ENCODE measurements around the gene KCNN2.

Gene KCNN2

DNA sequence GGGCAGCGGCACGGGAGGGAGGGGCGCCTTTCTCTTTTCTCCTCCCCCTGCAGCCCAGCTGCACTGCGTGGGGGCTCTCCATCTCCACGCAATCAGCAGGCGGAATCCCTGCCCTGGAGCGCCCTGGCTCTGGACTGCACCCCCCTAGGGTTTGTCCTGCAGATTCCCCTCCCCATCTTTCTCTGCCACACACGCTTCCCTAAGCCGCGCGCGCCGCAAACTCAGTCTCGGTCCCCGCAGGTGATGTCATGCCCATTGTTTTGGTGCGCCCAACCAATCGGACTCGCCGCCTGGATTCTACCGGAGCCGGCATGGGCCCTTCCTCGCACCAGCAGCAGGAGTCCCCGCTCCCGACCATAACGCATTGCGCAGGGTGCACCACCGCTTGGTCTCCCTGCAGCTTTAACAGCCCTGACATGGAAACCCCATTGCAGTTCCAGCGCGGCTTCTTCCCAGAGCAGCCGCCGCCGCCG lies at the start of gene KCNN2:
Gene KCNN2, plus strand, starts transcription at position 347 of the 473 bp plus-strand sequence. Its CDS starts 70 bp downstream, at position 417.
- DNase-seq, result no peak

DNA sequence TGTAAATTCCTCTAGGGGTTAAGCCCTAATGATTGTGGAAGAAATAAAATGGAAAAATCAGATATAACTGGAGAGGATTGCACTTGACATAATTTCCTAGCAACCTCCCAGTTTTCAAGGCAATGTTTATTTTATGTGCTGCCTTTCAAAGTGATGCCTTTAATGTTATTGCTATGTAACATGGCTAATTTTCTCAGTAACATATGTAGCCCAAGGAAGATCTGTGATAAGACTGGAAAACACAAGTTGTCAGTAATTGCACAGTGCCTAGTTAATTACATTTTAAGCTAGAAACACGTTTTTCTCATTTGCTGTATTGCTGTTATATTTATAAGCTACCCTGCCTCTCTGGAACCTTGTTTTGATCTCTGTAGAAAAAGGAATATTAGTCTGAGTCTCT lies 49.2 kb upstream of the KCNN2 start:
- no peak for DNase-seq

DNA sequence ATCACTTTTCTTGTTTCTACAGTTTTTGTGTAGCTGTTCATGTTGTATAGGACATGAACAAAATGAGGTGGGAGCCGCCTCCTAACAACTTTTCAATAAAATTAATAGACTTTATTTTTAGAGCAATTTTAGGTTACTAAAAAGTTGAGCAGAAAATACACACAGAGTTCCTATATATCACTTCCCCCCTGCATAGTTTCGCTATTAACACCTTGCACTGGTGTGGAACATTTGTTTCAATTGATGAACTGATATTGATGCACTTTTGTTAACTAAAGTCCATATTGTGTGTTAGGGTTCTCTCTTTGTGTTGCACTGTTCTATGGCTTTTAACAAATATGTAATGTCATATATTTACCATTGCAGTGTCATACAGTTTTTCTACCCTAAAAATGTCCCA lies 47.8 kb upstream of the KCNN2 start:
- DNase-seq, result no peak

DNA sequence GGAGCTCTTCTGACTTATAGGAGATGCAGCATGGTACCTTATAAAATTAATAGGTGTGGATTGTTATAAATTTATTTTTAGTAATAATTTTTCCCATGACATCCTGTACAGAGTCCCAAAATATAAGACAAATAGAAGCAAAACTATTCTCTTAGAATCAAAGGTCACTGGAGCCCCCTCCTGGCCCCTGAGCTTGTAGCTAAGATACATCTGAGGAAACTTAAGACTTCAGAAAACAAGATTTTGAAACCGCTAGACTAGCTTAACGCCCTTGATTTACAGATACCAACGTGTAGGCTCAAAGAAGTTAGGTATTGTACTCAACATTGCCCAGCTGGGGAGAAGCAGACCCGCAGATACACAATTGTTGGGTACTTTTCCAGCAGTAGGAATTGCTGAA lies 45.7 kb upstream of the KCNN2 start:
- DNase-seq, result no peak

DNA sequence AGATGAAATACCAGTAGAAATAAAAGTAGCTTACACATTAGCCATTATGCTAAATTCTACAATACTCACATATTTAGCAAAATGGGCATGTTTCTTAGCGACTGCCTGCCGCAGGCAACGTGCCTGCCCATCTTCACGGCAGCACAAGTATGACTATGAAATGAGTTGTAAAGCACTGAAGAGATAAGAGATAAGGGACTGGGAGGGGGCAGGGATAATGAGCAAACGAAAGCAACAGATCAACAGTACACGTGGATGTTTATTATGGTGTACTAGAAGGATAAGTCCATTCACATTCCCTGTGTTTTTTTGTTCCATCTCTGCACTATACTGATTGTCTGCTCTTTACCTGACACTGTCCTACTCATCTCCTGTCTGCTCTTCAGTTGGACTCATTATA lies 44.1 kb upstream of the KCNN2 start:
- no peak for DNase-seq

DNA sequence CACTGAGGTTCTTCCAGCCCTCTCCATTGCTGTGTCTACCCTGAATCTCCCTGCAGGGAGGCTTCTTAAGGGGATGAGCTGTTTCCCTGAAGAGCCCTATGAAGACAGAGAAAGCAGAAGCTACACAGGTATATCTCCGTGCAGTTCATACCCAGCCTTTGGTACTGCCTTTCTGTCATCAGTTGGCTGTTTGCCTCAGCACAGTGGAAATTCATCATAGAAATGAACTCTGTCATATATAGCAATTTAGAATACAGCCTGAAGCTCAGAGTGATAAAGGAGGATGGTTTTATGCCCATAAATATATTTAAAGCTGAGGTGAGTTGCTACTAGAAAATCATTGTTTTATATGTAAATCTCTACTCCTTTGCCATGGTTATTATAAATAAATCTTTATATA lies 42.6 kb upstream of the KCNN2 start:
- no peak for DNase-seq

DNA sequence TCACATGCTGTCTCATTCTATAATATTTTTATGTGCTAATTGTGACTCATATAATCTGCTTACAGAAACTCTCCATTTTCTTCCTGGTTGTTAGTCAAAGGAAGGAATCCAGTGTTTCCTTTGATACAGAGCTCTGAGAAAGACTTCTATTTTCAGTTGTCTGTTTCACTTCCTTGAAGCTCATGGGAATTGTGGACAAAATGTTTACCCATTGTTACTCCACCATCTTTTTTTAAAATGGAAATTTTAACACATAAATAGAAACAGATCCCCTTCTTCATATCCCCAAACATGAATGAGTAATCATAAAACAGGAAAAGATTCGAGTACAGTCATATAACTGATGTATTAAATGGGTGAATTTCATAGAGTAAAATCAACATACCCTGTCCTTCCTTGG lies 42.0 kb upstream of the KCNN2 start:
- no peak for DNase-seq

DNA sequence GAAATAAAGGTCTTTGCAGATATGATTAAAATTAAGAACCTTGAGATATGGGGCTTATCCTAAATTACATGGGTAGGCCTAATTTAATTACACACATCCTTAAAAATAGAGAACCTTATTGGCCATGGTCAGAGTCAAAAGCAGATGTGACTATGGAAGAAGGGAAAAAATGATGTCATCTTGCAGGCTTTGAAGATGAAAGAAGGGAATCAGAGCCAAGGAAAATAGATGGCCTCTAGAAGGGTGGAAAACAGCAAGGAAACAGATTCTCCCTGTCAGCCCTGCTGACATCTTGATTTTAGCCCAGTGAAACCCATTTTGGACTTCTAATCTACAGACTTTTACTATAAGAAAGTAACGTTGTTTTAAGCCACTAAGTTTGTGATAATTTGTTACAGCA lies 37.6 kb upstream of the KCNN2 start:
- no peak for DNase-seq

DNA sequence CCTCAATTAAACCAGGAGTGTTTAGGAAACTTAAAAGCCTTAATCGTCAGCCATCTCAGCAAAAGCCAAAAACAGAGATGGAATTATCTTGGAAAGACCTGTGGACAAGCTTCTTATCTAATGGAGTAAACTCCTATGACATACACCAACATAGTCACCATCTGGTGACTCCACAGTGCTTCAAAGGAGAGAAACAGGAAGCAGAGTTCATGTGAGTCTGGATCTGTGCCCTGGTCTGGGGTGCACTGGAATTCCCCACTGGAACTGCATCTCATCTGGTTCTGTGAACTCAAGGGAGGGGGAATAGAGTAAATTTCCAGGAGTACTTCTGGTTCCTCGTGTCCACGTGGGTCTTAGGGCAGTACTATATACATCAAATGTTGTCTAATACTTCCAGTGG lies 36.3 kb upstream of the KCNN2 start:
- no peak for DNase-seq

DNA sequence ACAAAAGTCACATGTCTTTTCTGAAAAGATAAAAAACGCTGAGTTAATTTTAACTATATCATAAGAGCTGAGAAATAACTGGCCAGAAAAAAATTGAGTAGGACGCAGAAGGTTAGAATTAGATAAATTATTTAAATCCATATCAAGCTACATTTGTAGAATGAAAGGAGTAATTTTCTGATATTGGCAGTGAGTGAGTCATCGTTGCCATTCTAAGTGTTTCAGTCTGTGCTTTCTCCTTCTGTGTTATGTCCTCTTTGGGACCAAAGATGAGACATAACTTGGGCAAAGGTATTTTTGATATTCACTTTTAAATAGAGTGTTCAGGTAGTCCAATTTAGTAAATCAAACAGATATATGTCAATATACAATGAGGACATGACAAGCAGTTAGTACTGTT lies 34.4 kb upstream of the KCNN2 start:
- DNase-seq, result no peak

DNA sequence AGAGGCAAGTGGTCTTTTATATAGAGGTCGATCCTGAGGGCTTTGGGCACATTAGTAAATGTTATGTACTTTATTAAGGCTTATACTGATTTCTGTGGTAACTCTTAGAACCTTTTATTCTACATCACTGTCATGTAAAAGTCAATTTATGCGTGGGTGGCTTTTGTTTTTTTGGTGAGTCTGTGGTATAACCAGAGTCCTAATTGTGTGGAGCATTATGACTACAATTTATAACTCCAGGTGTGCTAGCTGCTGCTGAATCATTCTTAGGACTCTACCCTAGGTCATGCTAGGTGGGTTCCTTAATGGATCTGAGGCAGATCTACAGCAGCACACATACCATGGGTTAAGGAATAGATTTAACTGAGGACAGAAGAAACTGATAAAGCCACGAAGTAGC lies 33.9 kb upstream of the KCNN2 start:
- DNase-seq, result no peak

DNA sequence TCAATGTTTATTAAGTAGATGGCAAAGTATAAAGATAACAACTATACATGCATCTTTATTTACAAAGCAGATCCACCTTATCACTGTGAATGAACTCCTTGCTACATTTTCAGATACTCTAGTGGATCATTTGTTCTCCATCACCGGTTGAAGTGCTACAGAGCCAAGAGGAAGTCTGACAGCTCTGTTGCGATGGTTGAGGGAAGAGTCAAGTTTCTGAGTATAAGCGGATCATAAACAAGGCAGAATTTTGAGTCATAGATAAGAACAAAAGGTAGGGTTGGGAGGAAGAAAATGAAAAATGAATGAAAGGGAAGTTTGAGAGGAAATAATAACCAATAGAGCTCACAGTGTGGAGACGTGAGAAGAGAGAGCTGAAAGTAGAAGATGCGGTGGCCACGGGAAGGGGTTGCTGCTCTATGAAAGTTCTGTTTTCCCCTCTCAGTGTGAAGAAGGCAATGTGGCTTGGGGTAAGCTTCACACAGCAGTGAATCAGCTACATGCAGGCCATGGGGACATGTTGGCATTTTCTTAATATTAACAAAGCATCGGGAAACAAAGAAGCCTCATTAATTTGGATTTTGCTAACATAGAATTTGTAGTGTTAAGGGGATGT lies 30.8 kb upstream of the KCNN2 start:
- no peak for DNase-seq

DNA sequence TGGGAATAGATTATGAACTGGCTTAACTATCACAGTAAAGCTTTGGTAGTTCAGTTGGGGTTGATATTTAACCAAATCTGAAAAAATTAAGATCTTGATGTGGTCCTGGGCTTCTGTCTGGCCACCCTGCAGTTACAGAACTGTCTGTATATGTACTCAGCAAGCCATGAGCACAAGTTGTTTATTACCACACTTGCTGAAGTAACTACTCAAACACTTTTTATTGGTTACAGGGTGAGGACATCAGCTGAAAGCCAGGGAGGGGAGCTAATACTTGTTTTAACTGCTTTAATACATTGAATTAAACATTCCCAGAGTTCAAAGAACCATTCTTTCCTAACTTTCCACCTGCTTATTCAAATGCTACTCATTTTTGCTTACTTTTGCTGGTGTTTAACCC lies 29.4 kb upstream of the KCNN2 start:
- no peak for DNase-seq

DNA sequence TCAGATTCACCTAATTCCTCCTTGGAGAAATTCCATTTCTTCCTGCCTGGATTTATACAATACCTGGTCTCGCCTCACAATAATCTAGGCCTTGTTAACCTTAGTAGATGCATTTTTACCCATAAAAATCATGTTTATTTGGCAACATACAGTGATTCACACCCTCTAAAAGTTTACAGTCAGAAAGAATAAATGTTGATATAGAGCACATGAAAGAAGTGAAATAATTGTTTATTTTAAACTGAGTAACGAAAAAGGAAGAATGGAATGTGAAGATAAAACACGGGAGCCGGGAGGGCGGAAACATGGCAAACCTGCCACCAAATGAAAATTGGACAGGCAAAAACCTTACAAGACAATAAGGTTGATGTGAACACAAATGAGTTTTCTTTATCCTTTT lies 28.9 kb upstream of the KCNN2 start:
- no peak for DNase-seq

DNA sequence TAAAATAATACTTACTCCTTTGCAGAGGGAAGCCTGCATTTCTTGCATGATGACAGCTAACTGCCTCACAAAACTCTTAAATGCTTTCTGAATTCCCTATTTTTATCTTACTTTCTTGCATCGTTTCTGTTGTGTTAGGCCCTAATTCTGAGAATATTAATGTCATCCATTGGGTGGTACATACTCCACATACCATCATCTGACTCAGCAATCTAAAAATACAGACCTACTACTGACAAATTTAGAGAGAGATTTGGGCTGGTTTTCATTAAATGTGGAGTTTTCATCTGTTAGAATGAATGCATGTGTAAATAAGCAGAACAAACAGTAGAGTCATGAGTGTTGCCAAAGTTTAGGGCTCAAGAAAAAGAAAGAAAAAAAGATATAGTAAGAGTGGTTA lies 26.5 kb upstream of the KCNN2 start:
- DNase-seq, result no peak

DNA sequence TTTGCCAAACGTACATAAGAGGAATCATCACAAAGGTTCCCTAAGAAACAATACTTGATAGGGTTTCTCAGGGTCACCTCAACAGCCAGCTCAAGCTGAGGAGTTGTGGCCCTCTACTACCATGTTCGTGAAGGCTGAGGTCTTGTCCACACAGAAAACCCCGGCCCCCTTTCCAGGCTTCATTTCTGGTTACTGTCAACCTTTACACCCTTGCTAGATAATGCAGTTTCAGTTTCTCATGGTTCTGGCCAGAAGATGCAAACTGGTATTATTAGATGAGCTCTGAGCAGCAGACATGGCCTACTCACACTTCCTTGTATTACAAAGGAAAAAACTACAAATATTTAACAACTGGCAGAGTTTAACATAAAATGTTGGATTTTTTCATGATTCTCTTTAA lies 22.8 kb upstream of the KCNN2 start:
- no peak for DNase-seq

DNA sequence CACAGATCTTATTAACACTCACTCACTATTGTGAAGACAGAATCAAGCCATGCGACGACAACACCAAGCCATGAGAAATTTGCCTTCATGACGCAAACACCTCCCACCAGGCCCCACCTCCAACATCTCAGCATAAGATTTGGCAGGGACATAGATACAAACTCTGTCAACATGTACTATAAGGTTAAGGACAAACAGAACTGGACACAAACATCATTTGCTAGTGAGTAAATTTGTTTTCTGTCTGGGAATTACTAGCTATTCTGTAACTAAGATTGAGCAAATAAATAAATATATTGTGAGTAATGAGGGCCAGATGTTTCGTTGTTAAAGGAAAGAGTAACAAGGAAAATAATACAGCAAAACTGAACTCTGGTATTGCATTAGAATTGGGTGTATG lies 15.7 kb upstream of the KCNN2 start:
- DNase-seq, result no peak

DNA sequence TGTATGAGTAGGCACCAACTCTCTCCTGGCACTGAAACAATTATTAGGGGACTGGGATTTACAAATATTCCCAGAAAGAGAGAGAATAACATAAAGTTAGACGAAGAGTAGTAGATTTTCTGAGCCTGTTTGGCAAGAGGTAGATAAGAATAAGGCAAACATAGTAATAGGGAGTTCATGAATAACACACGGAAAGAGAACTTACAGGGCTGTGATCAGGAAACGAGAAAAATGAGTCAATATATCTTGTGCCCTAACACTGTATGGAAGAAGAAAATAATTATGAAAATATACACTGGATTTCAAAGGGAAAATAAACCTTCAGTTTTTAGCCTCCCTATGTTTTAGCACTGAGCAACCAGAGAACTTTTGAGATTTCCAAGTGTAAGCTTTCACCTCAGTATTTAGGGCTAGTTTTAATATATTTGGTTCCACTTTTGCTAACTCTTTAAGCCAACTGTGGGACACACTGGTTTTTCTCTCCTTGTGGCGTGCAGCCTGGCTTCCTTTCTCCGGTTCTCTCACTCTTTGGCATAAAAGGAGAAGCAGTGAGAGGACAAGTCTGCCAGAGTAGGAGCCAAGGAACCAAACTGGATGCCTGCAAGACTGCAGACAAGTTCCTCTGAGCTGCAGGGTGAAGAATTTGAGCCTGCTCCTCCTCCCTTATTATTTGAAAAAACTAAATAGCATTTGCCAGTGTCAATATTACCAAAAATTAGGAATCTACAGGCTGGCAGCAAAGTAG lies 6.6 kb upstream of the KCNN2 start:
- DNase-seq, result no peak

DNA sequence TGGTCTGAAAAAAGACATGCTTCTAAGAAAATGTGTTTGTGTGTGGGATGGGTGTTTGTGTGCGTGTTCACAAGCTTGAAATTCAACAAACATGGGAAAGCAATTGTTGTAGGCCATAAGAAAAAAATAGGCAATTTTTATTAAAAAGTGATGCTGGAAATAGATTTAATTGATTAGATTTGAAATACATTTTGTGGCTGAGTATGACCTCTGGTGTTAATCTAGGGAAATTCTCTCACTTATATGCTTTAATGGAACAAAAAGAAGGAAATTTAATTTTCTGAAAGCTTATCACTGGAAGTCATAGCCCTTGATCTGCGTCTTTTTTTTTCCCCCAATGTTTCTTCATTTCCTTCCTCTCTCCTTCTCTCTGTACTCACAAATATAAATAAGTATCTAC lies 3.5 kb upstream of the KCNN2 start:
- no peak for DNase-seq

DNA sequence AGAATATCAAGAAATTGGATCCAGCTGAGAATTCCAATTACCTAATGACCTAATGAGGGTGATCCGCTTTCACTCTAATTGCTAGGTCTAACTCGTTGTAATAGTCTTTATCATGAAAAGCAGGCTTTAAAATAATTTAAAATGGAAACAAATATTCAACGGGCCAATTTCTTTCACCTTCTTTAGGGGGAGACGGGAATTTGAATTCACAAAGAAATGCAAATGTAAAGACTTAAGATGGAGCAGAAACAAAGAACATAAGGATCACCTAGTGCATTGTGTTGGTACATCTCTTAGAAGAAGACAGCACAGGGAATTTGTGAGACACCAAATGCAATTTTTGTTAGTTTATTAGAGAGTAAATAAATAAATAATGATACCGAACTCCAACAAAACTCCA lies 1.5 kb upstream of the KCNN2 start:
- no peak for DNase-seq

DNA sequence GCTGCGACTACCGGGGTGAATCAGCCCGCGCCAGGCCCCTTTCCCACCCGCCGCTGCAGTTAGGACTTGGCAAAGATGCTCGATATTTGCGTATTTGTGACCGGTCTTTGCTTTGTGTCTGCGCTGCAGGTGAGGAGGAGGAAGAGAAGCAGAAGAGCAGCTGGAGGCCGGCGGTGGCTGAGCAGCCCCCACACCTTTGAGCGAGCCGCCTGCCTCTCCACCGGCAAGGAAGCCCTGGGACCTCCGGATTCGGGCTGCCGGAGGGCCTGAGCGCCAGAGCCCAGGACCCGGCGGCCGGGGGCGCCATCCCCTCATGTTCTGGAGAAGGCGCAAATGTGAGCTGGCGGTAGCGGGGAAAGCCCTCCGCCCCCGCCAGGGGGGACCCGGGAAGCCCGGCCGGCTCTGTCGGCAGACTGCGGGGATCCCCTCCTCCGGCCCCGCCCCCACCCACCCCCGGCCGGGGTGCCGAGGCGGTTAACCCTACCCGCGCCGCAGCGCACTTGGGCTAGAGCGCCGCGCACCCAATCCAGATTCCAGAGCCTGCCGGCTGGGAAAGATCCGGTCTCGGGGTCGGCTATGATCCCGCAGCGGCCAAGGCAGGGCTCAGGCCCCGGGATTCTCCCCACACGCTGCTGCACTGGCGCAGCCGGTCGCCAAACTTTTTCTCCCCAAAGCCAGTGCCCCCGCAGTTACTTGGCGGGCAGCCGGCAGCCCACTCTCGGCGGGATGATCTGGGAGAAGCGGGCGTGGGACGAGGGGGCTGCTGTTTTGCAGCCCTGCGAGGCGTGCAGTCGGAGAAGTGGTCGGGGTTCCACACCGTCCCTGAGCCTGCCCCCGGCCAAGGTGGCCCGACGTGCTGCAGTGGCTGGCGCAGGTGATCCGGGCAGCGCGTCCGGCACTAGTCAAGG lies 800 bp upstream of the KCNN2 start:
- no peak for DNase-seq

DNA sequence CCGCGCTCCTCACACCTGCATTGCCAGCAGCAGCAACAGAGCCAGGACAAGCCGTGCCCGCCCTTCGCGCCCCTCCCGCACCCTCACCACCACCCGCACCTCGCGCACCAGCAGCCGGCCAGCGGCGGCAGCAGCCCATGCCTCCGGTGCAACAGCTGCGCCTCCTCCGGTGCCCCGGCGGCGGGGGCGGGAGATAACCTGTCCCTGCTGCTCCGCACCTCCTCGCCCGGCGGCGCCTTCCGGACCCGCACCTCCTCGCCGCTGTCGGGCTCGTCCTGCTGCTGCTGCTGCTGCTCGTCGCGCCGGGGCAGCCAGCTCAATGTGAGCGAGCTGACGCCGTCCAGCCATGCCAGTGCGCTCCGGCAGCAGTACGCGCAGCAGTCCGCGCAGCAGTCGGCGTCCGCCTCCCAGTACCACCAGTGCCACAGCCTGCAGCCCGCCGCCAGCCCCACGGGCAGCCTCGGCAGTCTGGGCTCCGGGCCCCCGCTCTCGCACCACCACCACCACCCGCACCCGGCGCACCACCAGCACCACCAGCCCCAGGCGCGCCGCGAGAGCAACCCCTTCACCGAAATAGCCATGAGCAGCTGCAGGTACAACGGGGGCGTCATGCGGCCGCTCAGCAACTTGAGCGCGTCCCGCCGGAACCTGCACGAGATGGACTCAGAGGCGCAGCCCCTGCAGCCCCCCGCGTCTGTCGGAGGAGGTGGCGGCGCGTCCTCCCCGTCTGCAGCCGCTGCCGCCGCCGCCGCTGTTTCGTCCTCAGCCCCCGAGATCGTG lies 517 bp downstream of the KCNN2 start:
- no peak for DNase-seq
